ENCODE data around the gene TRIOBP.

TRIOBP gene

GRCh38 chr22:37747715-37748100 is 50.9 kb downstream of the TRIOBP start:
- H3K9me3 ChIP-seq (ENCODE audit: low read depth, low read length) = no peaks in the 10 kb centered on the region
- peak overlapping the region; percentile 90 for H3K4me3 ChIP-seq
- TF ChIP-seq EZH2 (IDR thresholded peaks at IDR 0.05) (no peak), FOXP2 (optimal IDR thresholded peaks at IDR 0.05; ENCODE audit: control extremely low read depth, extremely low read length, insufficient read depth) (no peak), POLR2AphosphoS5 (IDR thresholded peaks at IDR 0.05; ENCODE audit: borderline replicate concordance, low read depth, low read length) (no peak)
- H3K27ac ChIP-seq = no peak overlapping the region
- no peak for DNase-seq (ENCODE audit: low read depth, low spot score)
- no peak overlapping the region for H3K9ac ChIP-seq (ENCODE audit: insufficient read length)
- no peaks in the 10 kb centered on the region for H3K36me3 ChIP-seq (ENCODE audit: insufficient read depth, low read length)

- Histone ChIP-seq H3K4me3 (no peak overlapping the region), H3K36me3 (ENCODE audit: insufficient read depth, low read length) (no peaks in the 10 kb centered on the region), H3K9me3 (ENCODE audit: low read depth, low read length) (no peaks in the 10 kb centered on the region), H3K27ac (no peak overlapping the region), H3K9ac (ENCODE audit: insufficient read length) (no peak overlapping the region)
- DNase-seq (ENCODE audit: low read depth, low spot score) = no peak
- no peak for TF ChIP-seq POLR2AphosphoS5 (IDR thresholded peaks at IDR 0.05; ENCODE audit: borderline replicate concordance, low read depth, low read length)
- no peak for TF ChIP-seq FOXP2 (optimal IDR thresholded peaks at IDR 0.05; ENCODE audit: control extremely low read depth, extremely low read length, insufficient read depth)
- no peak for TF ChIP-seq EZH2 (IDR thresholded peaks at IDR 0.05)
Measured at GRCh38 chr22:37748659-37749058, 51.8 kb downstream of the TRIOBP start.

- Histone ChIP-seq H3K4me3 (no peak overlapping the region), H3K9me3 (ENCODE audit: low read depth, low read length) (no peaks in the 10 kb centered on the region), H3K27ac (no peak overlapping the region), H3K36me3 (ENCODE audit: insufficient read depth, low read length) (no peaks in the 10 kb centered on the region), H3K9ac (ENCODE audit: insufficient read length) (no peak overlapping the region)
- DNase-seq (ENCODE audit: low read depth, low spot score) = no peak
- TF ChIP-seq FOXP2 (optimal IDR thresholded peaks at IDR 0.05; ENCODE audit: control extremely low read depth, extremely low read length, insufficient read depth) (no peak), EZH2 (IDR thresholded peaks at IDR 0.05) (no peak), POLR2AphosphoS5 (IDR thresholded peaks at IDR 0.05; ENCODE audit: borderline replicate concordance, low read depth, low read length) (no peak)
Measured at GRCh38 chr22:37749226-37749625, 52.4 kb downstream of the TRIOBP start.

GRCh38 chr22:37749831-37750595 is 53.2 kb downstream of the TRIOBP start:
- TF ChIP-seq EZH2 (IDR thresholded peaks at IDR 0.05) = no peak
- TF ChIP-seq POLR2AphosphoS5 (IDR thresholded peaks at IDR 0.05; ENCODE audit: borderline replicate concordance, low read depth, low read length) = no peak
- TF ChIP-seq FOXP2 (optimal IDR thresholded peaks at IDR 0.05; ENCODE audit: control extremely low read depth, extremely low read length, insufficient read depth) = no peak
- Histone ChIP-seq H3K9me3 (ENCODE audit: low read depth, low read length) (no peaks in the 10 kb centered on the region), H3K27ac (no peak overlapping the region), H3K36me3 (ENCODE audit: insufficient read depth, low read length) (no peaks in the 10 kb centered on the region; the same call in 1 of the 2 replicates), H3K4me3 (no peak overlapping the region), H3K9ac (ENCODE audit: insufficient read length) (no peak overlapping the region)
- DNase-seq (ENCODE audit: low read depth, low spot score) = no peak

- DNase-seq (ENCODE audit: low read depth, low spot score) = no peak
- no peak overlapping the region for H3K27ac ChIP-seq
- H3K9me3 ChIP-seq (ENCODE audit: low read depth, low read length) = no peaks in the 10 kb centered on the region
- TF ChIP-seq POLR2AphosphoS5 (IDR thresholded peaks at IDR 0.05; ENCODE audit: borderline replicate concordance, low read depth, low read length) (no peak), FOXP2 (optimal IDR thresholded peaks at IDR 0.05; ENCODE audit: control extremely low read depth, extremely low read length, insufficient read depth) (no peak), EZH2 (IDR thresholded peaks at IDR 0.05) (no peak)
- H3K36me3 ChIP-seq (ENCODE audit: insufficient read depth, low read length) = peaks cover 4% of the 10 kb centered on the region; the same call in 1 of the 2 replicates
- H3K4me3 ChIP-seq = no peak overlapping the region
- H3K9ac ChIP-seq (ENCODE audit: insufficient read length) = no peak overlapping the region
Measured at GRCh38 chr22:37750596-37751162, 53.8 kb downstream of the TRIOBP start.

GRCh38 chr22:37751449-37752188 is 54.8 kb downstream of the TRIOBP start:
- H3K4me3 ChIP-seq = no peak overlapping the region
- DNase-seq (ENCODE audit: low read depth, low spot score) = no peak
- peaks cover 7% of the 10 kb centered on the region; the same call in 1 of the 2 replicates for H3K36me3 ChIP-seq (ENCODE audit: insufficient read depth, low read length)
- TF ChIP-seq EZH2 (IDR thresholded peaks at IDR 0.05) (no peak), FOXP2 (optimal IDR thresholded peaks at IDR 0.05; ENCODE audit: control extremely low read depth, extremely low read length, insufficient read depth) (no peak), POLR2AphosphoS5 (IDR thresholded peaks at IDR 0.05; ENCODE audit: borderline replicate concordance, low read depth, low read length) (no peak)
- no peak overlapping the region for H3K27ac ChIP-seq
- no peak overlapping the region for H3K9ac ChIP-seq (ENCODE audit: insufficient read length)
- no peaks in the 10 kb centered on the region for H3K9me3 ChIP-seq (ENCODE audit: low read depth, low read length)

- DNase-seq (ENCODE audit: low read depth, low spot score) = no peak
- Histone ChIP-seq H3K27ac (0 out of 2 replicates have a peak overlapping the region, but pooled peaks have one; percentile 9), H3K36me3 (ENCODE audit: insufficient read depth, low read length) (peaks cover 7% of the 10 kb centered on the region; the same call in 1 of the 2 replicates)
Measured at GRCh38 chr22:37752189-37753087, 55.6 kb downstream of the TRIOBP start.

More at GRCh38 chr22:37752189-37753087, 55.6 kb downstream of the TRIOBP start:
- TF ChIP-seq EZH2 (IDR thresholded peaks at IDR 0.05) (no peak), POLR2AphosphoS5 (IDR thresholded peaks at IDR 0.05; ENCODE audit: borderline replicate concordance, low read depth, low read length) (no peak), FOXP2 (optimal IDR thresholded peaks at IDR 0.05; ENCODE audit: control extremely low read depth, extremely low read length, insufficient read depth) (no peak)
- no peaks in the 10 kb centered on the region for H3K9me3 ChIP-seq (ENCODE audit: low read depth, low read length)
- H3K9ac ChIP-seq (ENCODE audit: insufficient read length) = no peak overlapping the region
- H3K4me3 ChIP-seq = no peak overlapping the region

Data from SK-N-MC (cell line).